Smooth muscle cell (in vitro differentiated cells): ENCODE measurements around the gene CHST3. TPM values are rescaled to one million over a fixed set of nuclear protein-coding genes. Genes with fewer than 3 reads are reported as not detected.
"Not testable (repeated sequence)": the region's sequence is repeated elsewhere in the genome, so short reads cannot be mapped to it uniquely, and the experiment has no call there.

Experiments used
- DNase-seq: peaks from one replicate; lab custom pipeline; 2025; ENCODE audit not compliant: unreplicated experiment; lab: John Stamatoyannopoulos, UW
- H2AFZ ChIP-seq: fragments of 200-600 bp; sonication (generic); 2 replicates; pipeline ENCODE4 v1.6.0; 2016; ENCODE audit warnings: antibody characterized with exemption, low read depth, mild to moderate bottlenecking
- H3F3A ChIP-seq: fragments of 200-600 bp; sonication (generic); 2 replicates; pipeline ENCODE4 v1.6.0; 2017; ENCODE audit warnings: antibody characterized with exemption, low read depth
- H3K27ac ChIP-seq: fragments of 200-600 bp; sonication (generic); 2 replicates; pipeline ENCODE4 v1.5.1; 2016; ENCODE audit warnings: low read depth, mild to moderate bottlenecking
- H3K27me3 ChIP-seq: fragments of 200-600 bp; sonication (generic); 2 replicates; pipeline ENCODE4 v1.6.1; 2016; ENCODE audit warnings: low read depth, mild to moderate bottlenecking
- H3K36me3 ChIP-seq: fragments of 200-600 bp; sonication (generic); 2 replicates; pipeline ENCODE4 v1.5.1; 2016; ENCODE audit warnings: low read depth
- H3K4me1 ChIP-seq: fragments of 200-600 bp; sonication (generic); 2 replicates; pipeline ENCODE4 v1.5.1; 2016; ENCODE audit warnings: low read depth
- H3K4me2 ChIP-seq: fragments of 200-600 bp; sonication (generic); 2 replicates; pipeline ENCODE4 v1.6.0; 2016; ENCODE audit warnings: mild to moderate bottlenecking
- H3K4me3 ChIP-seq: fragments of 200-600 bp; sonication (generic); 2 replicates; pipeline ENCODE4 v1.5.1; 2016; ENCODE audit warnings: mild to moderate bottlenecking
- H3K79me2 ChIP-seq: fragments of 200-600 bp; sonication (generic); 2 replicates; pipeline ENCODE4 v1.6.0; 2016; ENCODE audit warnings: low read depth, mild to moderate bottlenecking
- H3K9ac ChIP-seq: fragments of 200-600 bp; sonication (generic); 2 replicates; pipeline ENCODE4 v1.6.0; 2016; ENCODE audit warnings: low read depth
- H3K9me3 ChIP-seq: fragments of 200-600 bp; sonication (generic); replicated peaks from 2 replicates; pipeline ENCODE4 v1.5.1; 2016; ENCODE audit warnings: low read depth
- H4K20me1 ChIP-seq: fragments of 200-600 bp; sonication (generic); 2 replicates; pipeline ENCODE4 v1.6.0; 2016; ENCODE audit warnings: low read depth
- CTCF ChIP-seq: fragments of 200-600 bp; sonication (generic); IDR thresholded peaks from 2 replicates; pipeline ENCODE4 v1.5.1; 2017; ENCODE audit warnings: borderline replicate concordance, mild to moderate bottlenecking, antibody characterized with exemption; ENCODE audit not compliant: insufficient read depth, poor library complexity, severe bottlenecking
- WGBS: methylation state at CpG from one replicate; pipeline ENCODE4 v1.1.7; 2016; ENCODE audit warnings: low lambda C conversion rate; 5-methylcytosine and 5-hydroxymethylcytosine counted together
- polyA plus RNA-seq: library from polyadenylated mRNA; unstranded; fragments of >200 nt; fragmentation: Nextera tagmentation; extraction: Ambion mirVana; gene quantifications from 2 replicates; pipeline ENCODE4 v1.2.1, GENCODE V29; 2016
- total RNA-seq: library from RNA; depleted of rRNA; stranded (reverse); fragments of >200 nt; gene quantifications from 2 replicates; pipeline ENCODE4 v1.2.3, GENCODE V29; 2014

CHST3 gene
- total and polyA plus RNA-seq, 2 experiments from 2014 or later = 7.0 to 10.6 TPM

- Histone ChIP-seq H3K9ac (peak overlapping the region; percentile 3), H3K4me3 (no peak overlapping the region), H3K27ac (no peak overlapping the region), H3K4me2 (no peak overlapping the region), H3K9me3 (no peaks in the 10 kb centered on the region), H3K4me1 (peaks cover 5% of the 10 kb centered on the region), H3F3A (no peaks in the 10 kb centered on the region), H4K20me1 (no peaks in the 10 kb centered on the region), H2AFZ (no peak overlapping the region), H3K36me3 (no peaks in the 10 kb centered on the region), H3K27me3 (no peaks in the 10 kb centered on the region), H3K79me2 (no peaks in the 10 kb centered on the region)
- WGBS = 90% methylated on average over 19 of the region's 19 CpGs
- DNase-seq = no peak
- no peak for TF ChIP-seq CTCF
Measured at GRCh38 chr10:72030762-72031543, 66.8 kb downstream of the CHST3 start.

GRCh38 chr10:72031706-72032105 lies 67.5 kb downstream of the CHST3 start:
- no peak overlapping the region for H3K4me3 ChIP-seq
- no peaks in the 10 kb centered on the region for H4K20me1 ChIP-seq
- no peak for DNase-seq
- H3K36me3 ChIP-seq = no peaks in the 10 kb centered on the region
- 96% methylated on average over 10 of the region's 10 CpGs for WGBS
- TF ChIP-seq CTCF = no peak
- H3K27ac ChIP-seq = no peak overlapping the region
- H2AFZ ChIP-seq = no peak overlapping the region
- no peaks in the 10 kb centered on the region for H3K9me3 ChIP-seq
- no peaks in the 10 kb centered on the region for H3F3A ChIP-seq
- H3K27me3 ChIP-seq = no peaks in the 10 kb centered on the region
- no peaks in the 10 kb centered on the region for H3K79me2 ChIP-seq
- no peak overlapping the region for H3K9ac ChIP-seq
- H3K4me1 ChIP-seq = peaks cover 5% of the 10 kb centered on the region
- H3K4me2 ChIP-seq = no peak overlapping the region

- not testable (repeated sequence) for H3K4me2 ChIP-seq, H3K79me2 ChIP-seq, DNase-seq, H3K36me3 ChIP-seq, H3K4me1 ChIP-seq, H3K9me3 ChIP-seq, H4K20me1 ChIP-seq, H3K4me3 ChIP-seq, H3K9ac ChIP-seq, H3F3A ChIP-seq, H2AFZ ChIP-seq, H3K27me3 ChIP-seq, H3K27ac ChIP-seq
- WGBS = 72% methylated on average over 11 of the region's 11 CpGs
Measured at GRCh38 chr10:72032409-72033162, 68.4 kb downstream of the CHST3 start.

- H2AFZ ChIP-seq = no peak overlapping the region
- H3K36me3 ChIP-seq = no peaks in the 10 kb centered on the region
- no peak overlapping the region for H3K9ac ChIP-seq
- no peaks in the 10 kb centered on the region for H3K9me3 ChIP-seq
- no peaks in the 10 kb centered on the region for H4K20me1 ChIP-seq
- no peak for DNase-seq
- H3F3A ChIP-seq = no peaks in the 10 kb centered on the region
- no peak overlapping the region for H3K4me2 ChIP-seq
- H3K4me1 ChIP-seq = peaks cover 9% of the 10 kb centered on the region
- TF ChIP-seq CTCF = no peak
- H3K27ac ChIP-seq = no peak overlapping the region
- no peaks in the 10 kb centered on the region for H3K27me3 ChIP-seq
- no peaks in the 10 kb centered on the region for H3K79me2 ChIP-seq
- H3K4me3 ChIP-seq = no peak overlapping the region
- WGBS = 82% methylated on average over 12 of the region's 12 CpGs
Measured at GRCh38 chr10:72034040-72034499, 69.9 kb downstream of the CHST3 start.
